WTC11 (cell line): ENCODE measurements around the gene DDR2. TPM values are rescaled to one million over a fixed set of nuclear protein-coding genes. Genes with fewer than 3 reads are reported as not detected.
A peak's percentile ranks its signal among the peaks of the same experiment; 100 is the strongest.

ENCODE experiments used
- ATAC-seq: fragments of 200-7000 bp; cut with Tn5 transposase; 2 replicates; pipeline ENCODE4 v1.10.0; 2021; ENCODE audit warnings: mild to moderate bottlenecking, moderate library complexity
- CTCF ChIA-PET: fragments of 300-600 bp; sonication (Branson Sonifier 250); formaldehyde crosslinking; loops from one replicate; lab custom pipeline; 2021; ENCODE audit warnings: antibody characterized with exemption; lab: Charles Lee
- POLR2A ChIA-PET: fragments of 350-600 bp; sonication (Branson Sonifier 250); formaldehyde crosslinking; loops from one replicate; lab custom pipeline; 2021; ENCODE audit warnings: antibody characterized with exemption; lab: Charles Lee
- DNase-seq: peaks from one replicate; pipeline ENCODE4 v3.0.0; 2021; ENCODE audit warnings: low spot score
- H3K27ac Mint-ChIP-seq: 2 replicates; pipeline ENCODE4 v1.8.0; 2021; ENCODE audit warnings: mixed read lengths
- H3K27me3 Mint-ChIP-seq: 2 replicates; pipeline ENCODE4 v1.8.0; 2021; ENCODE audit warnings: low read depth, mild to moderate bottlenecking, moderate library complexity, mixed read lengths
- H3K36me3 Mint-ChIP-seq: 2 replicates; pipeline ENCODE4 v1.8.0; 2021; ENCODE audit warnings: mixed read lengths
- H3K4me1 Mint-ChIP-seq: 2 replicates; pipeline ENCODE4 v1.8.0; 2022; ENCODE audit warnings: mixed read lengths
- H3K4me3 Mint-ChIP-seq: 2 replicates; pipeline ENCODE4 v1.8.0; 2021; ENCODE audit warnings: mild to moderate bottlenecking, moderate library complexity, mixed read lengths
- H3K9me3 Mint-ChIP-seq: 2 replicates; pipeline ENCODE4 v1.8.0; 2021; ENCODE audit warnings: mixed read lengths
- ATF1 ChIP-seq: sonication (generic); formaldehyde crosslinking; IDR thresholded peaks from 2 replicates; pipeline ENCODE4 v1.8.1; 2023; ENCODE audit warnings: mild to moderate bottlenecking, moderate library complexity, missing genetic modification reagents
- GRHL2 ChIP-seq: fragments of 250-450 bp; sonication (Bioruptor Pico); IDR thresholded peaks from 2 replicates; pipeline ENCODE4 v1.8.0; 2022; ENCODE audit warnings: mild to moderate bottlenecking, moderate library complexity; ENCODE audit not compliant: insufficient replicate concordance, severe bottlenecking
- HMGA2 ChIP-seq: fragments of 250-450 bp; sonication (Bioruptor Pico); IDR thresholded peaks from 2 replicates; pipeline ENCODE4 v1.4.0; 2021; ENCODE audit warnings: mild to moderate bottlenecking, moderate library complexity
- MYBL2 ChIP-seq: sonication (generic); formaldehyde crosslinking; IDR thresholded peaks from 2 replicates; pipeline ENCODE4 v1.8.1; 2023; ENCODE audit warnings: mild to moderate bottlenecking, moderate library complexity, missing genetic modification reagents
- NFATC4 ChIP-seq: fragments of 250-450 bp; sonication (Bioruptor Pico); IDR thresholded peaks from 2 replicates; pipeline ENCODE4 v1.9.0; 2021; ENCODE audit warnings: mild to moderate bottlenecking
- RELA ChIP-seq: sonication (generic); formaldehyde crosslinking; IDR thresholded peaks from 2 replicates; pipeline ENCODE4 v1.8.1; 2022; ENCODE audit warnings: missing genetic modification reagents, mild to moderate bottlenecking, borderline replicate concordance
- TEAD4 ChIP-seq: sonication (generic); formaldehyde crosslinking; IDR thresholded peaks from 2 replicates; pipeline ENCODE4 v1.8.0; 2022; ENCODE audit warnings: mild to moderate bottlenecking, missing genetic modification reagents
- ZNF416 ChIP-seq: fragments of 250-450 bp; sonication (Bioruptor Pico); IDR thresholded peaks from 2 replicates; pipeline ENCODE4 v1.9.0; 2021; ENCODE audit warnings: mild to moderate bottlenecking, inconsistent platforms
- total RNA-seq: library from RNA; stranded (reverse); gene quantifications from 3 replicates; pipeline ENCODE4 v1.2.3, GENCODE V29; 2021
- TF ChIP-seq, protein P1 (sequence below): fragments of 200-600 bp; IDR thresholded peaks from 2 replicates; pipeline ENCODE4 v1.8.0; 2022; ENCODE audit warnings: antibody characterized with exemption
- TF ChIP-seq, protein P2 (sequence below): fragments of 250-450 bp; sonication (Bioruptor Pico); IDR thresholded peaks from 2 replicates; pipeline ENCODE4 v1.9.0; 2021; ENCODE audit warnings: mild to moderate bottlenecking
- TF ChIP-seq, protein P3 (sequence below): sonication (generic); formaldehyde crosslinking; IDR thresholded peaks from 2 replicates; pipeline ENCODE4 v1.8.1; 2023; ENCODE audit warnings: mild to moderate bottlenecking, missing genetic modification reagents
- TF ChIP-seq, protein P4 (sequence below): fragments of 250-450 bp; sonication (Bioruptor Pico); IDR thresholded peaks from 2 replicates; pipeline ENCODE4 v1.9.0; 2021; ENCODE audit warnings: mild to moderate bottlenecking, borderline replicate concordance
- TF ChIP-seq, protein P5 (sequence below): sonication (generic); formaldehyde crosslinking; IDR thresholded peaks from 2 replicates; pipeline ENCODE4 v1.8.1; 2022; ENCODE audit warnings: mild to moderate bottlenecking, moderate library complexity, missing genetic modification reagents
- TF ChIP-seq, protein P6 (sequence below): sonication (generic); formaldehyde crosslinking; IDR thresholded peaks from 2 replicates; pipeline ENCODE4 v1.8.0; 2022; ENCODE audit warnings: mild to moderate bottlenecking, missing genetic modification reagents
- TF ChIP-seq, protein P7 (sequence below): sonication (generic); formaldehyde crosslinking; IDR thresholded peaks from 2 replicates; pipeline ENCODE4 v1.8.1; 2022; ENCODE audit warnings: low read depth, missing genetic modification reagents, borderline replicate concordance

DDR2 gene
- total RNA-seq, 1 experiment from 2014 or later: 0.85 TPM

DNA sequence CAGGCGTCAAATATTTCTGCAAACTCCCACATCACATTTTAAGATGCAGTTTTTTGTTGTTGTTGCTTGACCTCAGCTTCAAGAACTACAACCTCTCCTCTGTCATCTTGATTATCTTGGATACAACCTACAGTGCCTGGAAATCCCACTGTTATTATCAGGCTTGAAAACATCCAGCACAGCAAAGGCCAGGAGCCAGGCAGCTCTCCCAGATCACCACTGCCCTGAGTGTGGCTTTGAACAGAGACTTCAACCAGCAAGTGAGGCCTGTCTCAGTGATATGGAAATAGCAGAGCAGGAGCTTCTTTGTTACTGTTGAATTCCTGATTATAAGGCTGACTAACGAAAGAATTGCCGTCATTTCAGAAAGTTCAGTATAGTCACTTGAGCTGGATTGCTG, 200.2 kb downstream of the DDR2 start:
- Mint-ChIP-seq H3K36me3 (no peaks in the 10 kb centered on the region), H3K4me3 (no peak overlapping the region), H3K27me3 (no peaks in the 10 kb centered on the region), H3K9me3 (no peaks in the 10 kb centered on the region), H3K4me1 (peaks cover 11% of the 10 kb centered on the region), H3K27ac (no peak overlapping the region)
- ATAC-seq: peak; percentile 41
- DNase-seq: no peak
- ChIA-PET POLR2A (no interaction called here), CTCF (interaction anchor here (0.8 to 2.3 kb wide), 2 partner anchors 10 to 22 kb away, joined by 3 to 6 read pairs; no protein-coding TSS in a partner anchor)
- TF ChIP-seq, protein P1, sequence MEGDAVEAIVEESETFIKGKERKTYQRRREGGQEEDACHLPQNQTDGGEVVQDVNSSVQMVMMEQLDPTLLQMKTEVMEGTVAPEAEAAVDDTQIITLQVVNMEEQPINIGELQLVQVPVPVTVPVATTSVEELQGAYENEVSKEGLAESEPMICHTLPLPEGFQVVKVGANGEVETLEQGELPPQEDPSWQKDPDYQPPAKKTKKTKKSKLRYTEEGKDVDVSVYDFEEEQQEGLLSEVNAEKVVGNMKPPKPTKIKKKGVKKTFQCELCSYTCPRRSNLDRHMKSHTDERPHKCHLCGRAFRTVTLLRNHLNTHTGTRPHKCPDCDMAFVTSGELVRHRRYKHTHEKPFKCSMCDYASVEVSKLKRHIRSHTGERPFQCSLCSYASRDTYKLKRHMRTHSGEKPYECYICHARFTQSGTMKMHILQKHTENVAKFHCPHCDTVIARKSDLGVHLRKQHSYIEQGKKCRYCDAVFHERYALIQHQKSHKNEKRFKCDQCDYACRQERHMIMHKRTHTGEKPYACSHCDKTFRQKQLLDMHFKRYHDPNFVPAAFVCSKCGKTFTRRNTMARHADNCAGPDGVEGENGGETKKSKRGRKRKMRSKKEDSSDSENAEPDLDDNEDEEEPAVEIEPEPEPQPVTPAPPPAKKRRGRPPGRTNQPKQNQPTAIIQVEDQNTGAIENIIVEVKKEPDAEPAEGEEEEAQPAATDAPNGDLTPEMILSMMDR: no peak
- TF ChIP-seq TEAD4 (CRISPR knock-in tag): no peak
- no peak for TF ChIP-seq ZNF416 (CRISPR knock-in tag)
- TF ChIP-seq, protein P2, sequence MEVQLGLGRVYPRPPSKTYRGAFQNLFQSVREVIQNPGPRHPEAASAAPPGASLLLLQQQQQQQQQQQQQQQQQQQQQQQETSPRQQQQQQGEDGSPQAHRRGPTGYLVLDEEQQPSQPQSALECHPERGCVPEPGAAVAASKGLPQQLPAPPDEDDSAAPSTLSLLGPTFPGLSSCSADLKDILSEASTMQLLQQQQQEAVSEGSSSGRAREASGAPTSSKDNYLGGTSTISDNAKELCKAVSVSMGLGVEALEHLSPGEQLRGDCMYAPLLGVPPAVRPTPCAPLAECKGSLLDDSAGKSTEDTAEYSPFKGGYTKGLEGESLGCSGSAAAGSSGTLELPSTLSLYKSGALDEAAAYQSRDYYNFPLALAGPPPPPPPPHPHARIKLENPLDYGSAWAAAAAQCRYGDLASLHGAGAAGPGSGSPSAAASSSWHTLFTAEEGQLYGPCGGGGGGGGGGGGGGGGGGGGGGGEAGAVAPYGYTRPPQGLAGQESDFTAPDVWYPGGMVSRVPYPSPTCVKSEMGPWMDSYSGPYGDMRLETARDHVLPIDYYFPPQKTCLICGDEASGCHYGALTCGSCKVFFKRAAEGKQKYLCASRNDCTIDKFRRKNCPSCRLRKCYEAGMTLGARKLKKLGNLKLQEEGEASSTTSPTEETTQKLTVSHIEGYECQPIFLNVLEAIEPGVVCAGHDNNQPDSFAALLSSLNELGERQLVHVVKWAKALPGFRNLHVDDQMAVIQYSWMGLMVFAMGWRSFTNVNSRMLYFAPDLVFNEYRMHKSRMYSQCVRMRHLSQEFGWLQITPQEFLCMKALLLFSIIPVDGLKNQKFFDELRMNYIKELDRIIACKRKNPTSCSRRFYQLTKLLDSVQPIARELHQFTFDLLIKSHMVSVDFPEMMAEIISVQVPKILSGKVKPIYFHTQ: no peak
- no peak for TF ChIP-seq GRHL2 (CRISPR knock-in tag)
- TF ChIP-seq, protein P3, sequence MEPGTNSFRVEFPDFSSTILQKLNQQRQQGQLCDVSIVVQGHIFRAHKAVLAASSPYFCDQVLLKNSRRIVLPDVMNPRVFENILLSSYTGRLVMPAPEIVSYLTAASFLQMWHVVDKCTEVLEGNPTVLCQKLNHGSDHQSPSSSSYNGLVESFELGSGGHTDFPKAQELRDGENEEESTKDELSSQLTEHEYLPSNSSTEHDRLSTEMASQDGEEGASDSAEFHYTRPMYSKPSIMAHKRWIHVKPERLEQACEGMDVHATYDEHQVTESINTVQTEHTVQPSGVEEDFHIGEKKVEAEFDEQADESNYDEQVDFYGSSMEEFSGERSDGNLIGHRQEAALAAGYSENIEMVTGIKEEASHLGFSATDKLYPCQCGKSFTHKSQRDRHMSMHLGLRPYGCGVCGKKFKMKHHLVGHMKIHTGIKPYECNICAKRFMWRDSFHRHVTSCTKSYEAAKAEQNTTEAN (CRISPR knock-in tag): no peak
- TF ChIP-seq, protein P4, sequence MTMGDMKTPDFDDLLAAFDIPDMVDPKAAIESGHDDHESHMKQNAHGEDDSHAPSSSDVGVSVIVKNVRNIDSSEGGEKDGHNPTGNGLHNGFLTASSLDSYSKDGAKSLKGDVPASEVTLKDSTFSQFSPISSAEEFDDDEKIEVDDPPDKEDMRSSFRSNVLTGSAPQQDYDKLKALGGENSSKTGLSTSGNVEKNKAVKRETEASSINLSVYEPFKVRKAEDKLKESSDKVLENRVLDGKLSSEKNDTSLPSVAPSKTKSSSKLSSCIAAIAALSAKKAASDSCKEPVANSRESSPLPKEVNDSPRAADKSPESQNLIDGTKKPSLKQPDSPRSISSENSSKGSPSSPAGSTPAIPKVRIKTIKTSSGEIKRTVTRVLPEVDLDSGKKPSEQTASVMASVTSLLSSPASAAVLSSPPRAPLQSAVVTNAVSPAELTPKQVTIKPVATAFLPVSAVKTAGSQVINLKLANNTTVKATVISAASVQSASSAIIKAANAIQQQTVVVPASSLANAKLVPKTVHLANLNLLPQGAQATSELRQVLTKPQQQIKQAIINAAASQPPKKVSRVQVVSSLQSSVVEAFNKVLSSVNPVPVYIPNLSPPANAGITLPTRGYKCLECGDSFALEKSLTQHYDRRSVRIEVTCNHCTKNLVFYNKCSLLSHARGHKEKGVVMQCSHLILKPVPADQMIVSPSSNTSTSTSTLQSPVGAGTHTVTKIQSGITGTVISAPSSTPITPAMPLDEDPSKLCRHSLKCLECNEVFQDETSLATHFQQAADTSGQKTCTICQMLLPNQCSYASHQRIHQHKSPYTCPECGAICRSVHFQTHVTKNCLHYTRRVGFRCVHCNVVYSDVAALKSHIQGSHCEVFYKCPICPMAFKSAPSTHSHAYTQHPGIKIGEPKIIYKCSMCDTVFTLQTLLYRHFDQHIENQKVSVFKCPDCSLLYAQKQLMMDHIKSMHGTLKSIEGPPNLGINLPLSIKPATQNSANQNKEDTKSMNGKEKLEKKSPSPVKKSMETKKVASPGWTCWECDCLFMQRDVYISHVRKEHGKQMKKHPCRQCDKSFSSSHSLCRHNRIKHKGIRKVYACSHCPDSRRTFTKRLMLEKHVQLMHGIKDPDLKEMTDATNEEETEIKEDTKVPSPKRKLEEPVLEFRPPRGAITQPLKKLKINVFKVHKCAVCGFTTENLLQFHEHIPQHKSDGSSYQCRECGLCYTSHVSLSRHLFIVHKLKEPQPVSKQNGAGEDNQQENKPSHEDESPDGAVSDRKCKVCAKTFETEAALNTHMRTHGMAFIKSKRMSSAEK: no peak
- no peak for TF ChIP-seq ATF1 (CRISPR knock-in tag)
- no peak for TF ChIP-seq MYBL2 (CRISPR knock-in tag)
- TF ChIP-seq RELA (CRISPR knock-in tag): no peak
- TF ChIP-seq, protein P5, sequence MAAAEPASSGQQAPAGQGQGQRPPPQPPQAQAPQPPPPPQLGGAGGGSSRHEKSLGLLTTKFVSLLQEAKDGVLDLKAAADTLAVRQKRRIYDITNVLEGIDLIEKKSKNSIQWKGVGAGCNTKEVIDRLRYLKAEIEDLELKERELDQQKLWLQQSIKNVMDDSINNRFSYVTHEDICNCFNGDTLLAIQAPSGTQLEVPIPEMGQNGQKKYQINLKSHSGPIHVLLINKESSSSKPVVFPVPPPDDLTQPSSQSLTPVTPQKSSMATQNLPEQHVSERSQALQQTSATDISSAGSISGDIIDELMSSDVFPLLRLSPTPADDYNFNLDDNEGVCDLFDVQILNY (CRISPR knock-in tag): no peak
- TF ChIP-seq, protein P6, sequence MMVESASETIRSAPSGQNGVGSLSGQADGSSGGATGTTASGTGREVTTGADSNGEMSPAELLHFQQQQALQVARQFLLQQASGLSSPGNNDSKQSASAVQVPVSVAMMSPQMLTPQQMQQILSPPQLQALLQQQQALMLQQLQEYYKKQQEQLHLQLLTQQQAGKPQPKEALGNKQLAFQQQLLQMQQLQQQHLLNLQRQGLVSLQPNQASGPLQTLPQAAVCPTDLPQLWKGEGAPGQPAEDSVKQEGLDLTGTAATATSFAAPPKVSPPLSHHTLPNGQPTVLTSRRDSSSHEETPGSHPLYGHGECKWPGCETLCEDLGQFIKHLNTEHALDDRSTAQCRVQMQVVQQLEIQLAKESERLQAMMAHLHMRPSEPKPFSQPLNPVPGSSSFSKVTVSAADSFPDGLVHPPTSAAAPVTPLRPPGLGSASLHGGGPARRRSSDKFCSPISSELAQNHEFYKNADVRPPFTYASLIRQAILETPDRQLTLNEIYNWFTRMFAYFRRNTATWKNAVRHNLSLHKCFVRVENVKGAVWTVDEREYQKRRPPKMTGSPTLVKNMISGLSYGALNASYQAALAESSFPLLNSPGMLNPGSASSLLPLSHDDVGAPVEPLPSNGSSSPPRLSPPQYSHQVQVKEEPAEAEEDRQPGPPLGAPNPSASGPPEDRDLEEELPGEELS (CRISPR knock-in tag): no peak
- TF ChIP-seq NFATC4 (CRISPR knock-in tag): no peak
- TF ChIP-seq HMGA2 (CRISPR knock-in tag): no peak
- TF ChIP-seq, protein P7, sequence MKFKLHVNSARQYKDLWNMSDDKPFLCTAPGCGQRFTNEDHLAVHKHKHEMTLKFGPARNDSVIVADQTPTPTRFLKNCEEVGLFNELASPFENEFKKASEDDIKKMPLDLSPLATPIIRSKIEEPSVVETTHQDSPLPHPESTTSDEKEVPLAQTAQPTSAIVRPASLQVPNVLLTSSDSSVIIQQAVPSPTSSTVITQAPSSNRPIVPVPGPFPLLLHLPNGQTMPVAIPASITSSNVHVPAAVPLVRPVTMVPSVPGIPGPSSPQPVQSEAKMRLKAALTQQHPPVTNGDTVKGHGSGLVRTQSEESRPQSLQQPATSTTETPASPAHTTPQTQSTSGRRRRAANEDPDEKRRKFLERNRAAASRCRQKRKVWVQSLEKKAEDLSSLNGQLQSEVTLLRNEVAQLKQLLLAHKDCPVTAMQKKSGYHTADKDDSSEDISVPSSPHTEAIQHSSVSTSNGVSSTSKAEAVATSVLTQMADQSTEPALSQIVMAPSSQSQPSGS (CRISPR knock-in tag): no peak
